Neural progenitor cell (in vitro differentiated cells): ENCODE results near the gene KCNMA1.

Source experiments
- EZH2 ChIP-seq: fragments of 200-600 bp; sonication (generic); IDR thresholded peaks from 2 replicates; pipeline ENCODE4 v1.6.1; 2017; ENCODE audit warnings: antibody characterized with exemption, mild to moderate bottlenecking, moderate library complexity
- TF ChIP-seq, protein P1 (sequence below): fragments of 200-600 bp; sonication (generic); IDR thresholded peaks from 2 replicates; pipeline ENCODE4 v1.5.1; 2017; ENCODE audit warnings: antibody characterized with exemption, mild to moderate bottlenecking

DNA sequence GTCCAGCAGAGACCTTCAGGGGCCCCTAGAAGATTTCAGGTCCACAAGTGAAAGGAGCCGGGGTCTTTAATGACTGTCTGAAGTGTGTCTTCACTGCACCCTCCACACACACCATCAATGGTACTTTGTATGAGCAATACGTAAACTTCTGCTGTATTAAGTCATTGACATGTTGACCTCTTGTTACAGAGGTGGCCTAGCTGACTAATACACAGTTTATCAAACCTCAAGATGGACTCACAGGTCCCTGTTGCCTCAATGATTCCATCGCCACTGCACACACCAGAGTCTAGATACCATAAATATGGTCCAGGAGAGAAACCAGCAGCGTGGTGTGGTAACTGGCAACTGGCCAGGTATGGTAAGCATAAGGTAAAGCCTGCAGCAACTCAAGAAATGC, 19.5 kb downstream of the KCNMA1 start:
- TF ChIP-seq, protein P1, sequence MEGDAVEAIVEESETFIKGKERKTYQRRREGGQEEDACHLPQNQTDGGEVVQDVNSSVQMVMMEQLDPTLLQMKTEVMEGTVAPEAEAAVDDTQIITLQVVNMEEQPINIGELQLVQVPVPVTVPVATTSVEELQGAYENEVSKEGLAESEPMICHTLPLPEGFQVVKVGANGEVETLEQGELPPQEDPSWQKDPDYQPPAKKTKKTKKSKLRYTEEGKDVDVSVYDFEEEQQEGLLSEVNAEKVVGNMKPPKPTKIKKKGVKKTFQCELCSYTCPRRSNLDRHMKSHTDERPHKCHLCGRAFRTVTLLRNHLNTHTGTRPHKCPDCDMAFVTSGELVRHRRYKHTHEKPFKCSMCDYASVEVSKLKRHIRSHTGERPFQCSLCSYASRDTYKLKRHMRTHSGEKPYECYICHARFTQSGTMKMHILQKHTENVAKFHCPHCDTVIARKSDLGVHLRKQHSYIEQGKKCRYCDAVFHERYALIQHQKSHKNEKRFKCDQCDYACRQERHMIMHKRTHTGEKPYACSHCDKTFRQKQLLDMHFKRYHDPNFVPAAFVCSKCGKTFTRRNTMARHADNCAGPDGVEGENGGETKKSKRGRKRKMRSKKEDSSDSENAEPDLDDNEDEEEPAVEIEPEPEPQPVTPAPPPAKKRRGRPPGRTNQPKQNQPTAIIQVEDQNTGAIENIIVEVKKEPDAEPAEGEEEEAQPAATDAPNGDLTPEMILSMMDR = no peak
- no peak for TF ChIP-seq EZH2
